GM12892 (cell line): ENCODE measurements around the gene HIGD1C.
A peak's percentile ranks its signal among the peaks of the same experiment; 100 is the strongest.

Experiments
- DNase-seq: peaks from one replicate; pipeline ENCODE4 v3.0.0; 2011; ENCODE audit not compliant: insufficient read length
- FAIRE-seq: peaks from 2 replicates; lab custom pipeline; 2011; peaks lifted over from hg19 to GRCh38; lab: Jason Lieb, UNC
- POLR2A ChIP-seq: IDR thresholded peaks from 2 replicates; pipeline ENCODE4 v1.6.1; 2011; ENCODE audit warnings: low read depth, low read length, control low read depth
- POLR2AphosphoS5 ChIP-seq: IDR thresholded peaks from 2 replicates; pipeline ENCODE4 v1.6.1; 2011; ENCODE audit warnings: low read depth, low read length, control low read depth
- TAF1 ChIP-seq: IDR thresholded peaks from 2 replicates; pipeline ENCODE4 v1.6.1; 2011; ENCODE audit warnings: low read depth, mild to moderate bottlenecking, control low read depth, low read length, borderline replicate concordance

Gene HIGD1C

DNA sequence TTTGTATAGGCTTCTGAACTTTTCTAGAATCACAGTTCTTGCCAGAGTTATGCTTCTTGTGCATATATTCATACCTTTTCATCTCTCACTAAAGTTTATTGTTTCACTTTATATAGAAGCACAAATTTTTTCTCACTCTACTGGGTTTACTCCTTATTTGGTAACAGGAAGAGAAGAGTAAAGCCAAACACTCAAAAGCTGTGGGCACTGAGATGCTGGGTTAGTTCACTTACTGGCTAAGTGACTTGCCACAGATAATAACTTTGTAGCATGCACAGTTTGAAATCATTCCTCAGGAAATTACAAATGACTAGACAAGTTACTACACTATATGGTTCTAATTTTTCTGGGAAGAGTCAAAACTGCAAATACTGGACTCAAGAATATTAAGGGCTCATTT, 7.8 kb downstream of the HIGD1C start:
- TF ChIP-seq POLR2A (no peak), POLR2AphosphoS5 (no peak), TAF1 (no peak)
- no peak for DNase-seq
- no peak for FAIRE-seq

DNA sequence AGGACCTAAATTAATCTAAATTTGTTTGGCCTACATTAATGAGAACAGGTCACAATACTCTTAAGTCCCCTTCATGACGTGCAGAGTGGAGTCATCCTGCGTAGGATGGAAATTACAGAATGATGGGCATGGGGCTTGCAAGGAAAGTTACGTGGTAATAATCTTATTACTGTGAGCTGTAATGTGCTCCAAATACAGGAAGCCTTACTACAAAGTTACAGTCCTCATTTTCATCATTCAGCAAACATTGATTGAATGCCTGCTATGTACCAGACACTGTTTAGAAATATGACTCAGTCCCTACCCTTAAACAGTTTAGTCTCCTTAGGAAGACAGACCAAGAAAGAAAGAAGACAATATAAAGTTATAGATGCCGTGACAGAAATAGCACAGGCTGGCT, 9.4 kb downstream of the HIGD1C start:
- DNase-seq (no peak), FAIRE-seq (no peak)
- TF ChIP-seq POLR2A: no peak
- TF ChIP-seq TAF1: no peak
- no peak for TF ChIP-seq POLR2AphosphoS5

DNA sequence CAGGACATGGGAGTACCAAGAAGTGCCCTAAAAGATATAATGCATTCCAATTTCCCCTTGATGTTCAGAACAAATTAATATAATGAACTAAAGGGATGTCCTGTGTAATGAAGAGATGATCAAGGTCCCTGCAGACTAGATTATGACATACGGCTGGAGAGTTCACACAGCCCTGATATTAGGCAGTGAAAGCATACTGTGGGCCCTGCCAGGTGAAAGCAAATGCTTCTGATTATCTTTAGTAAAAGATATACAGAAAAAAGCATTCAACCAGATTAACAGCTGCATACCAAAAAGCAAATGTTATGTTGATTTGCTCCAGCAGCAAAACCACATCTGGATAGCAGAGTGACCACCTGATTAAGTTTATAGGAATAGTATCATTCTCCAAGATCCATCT, 12.1 kb downstream of the HIGD1C start:
- DNase-seq (no peak), FAIRE-seq (no peak)
- no peak for TF ChIP-seq POLR2A
- no peak for TF ChIP-seq TAF1
- no peak for TF ChIP-seq POLR2AphosphoS5

DNA sequence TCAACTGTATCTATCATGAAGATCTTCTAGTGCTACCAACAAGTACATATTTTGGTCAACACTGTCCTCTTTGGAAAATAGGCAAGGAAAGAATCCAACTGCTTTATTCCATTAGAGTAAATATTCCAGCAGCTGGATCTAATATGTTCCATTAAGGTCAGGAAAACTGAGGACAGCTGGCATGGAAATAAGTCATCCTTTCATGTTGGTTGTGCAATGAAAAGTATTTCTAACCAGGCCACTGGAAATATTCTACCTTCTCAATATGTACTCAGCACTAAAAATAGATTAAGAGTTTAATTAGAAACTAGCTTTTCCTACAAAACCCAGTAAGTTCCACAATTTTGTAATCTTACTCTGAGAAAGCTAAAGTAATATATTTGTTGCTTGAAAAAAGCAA, 19.6 kb downstream of the HIGD1C start:
- no peak for TF ChIP-seq POLR2AphosphoS5
- no peak for TF ChIP-seq TAF1
- no peak for TF ChIP-seq POLR2A
- no peak for FAIRE-seq
- no peak for DNase-seq

DNA sequence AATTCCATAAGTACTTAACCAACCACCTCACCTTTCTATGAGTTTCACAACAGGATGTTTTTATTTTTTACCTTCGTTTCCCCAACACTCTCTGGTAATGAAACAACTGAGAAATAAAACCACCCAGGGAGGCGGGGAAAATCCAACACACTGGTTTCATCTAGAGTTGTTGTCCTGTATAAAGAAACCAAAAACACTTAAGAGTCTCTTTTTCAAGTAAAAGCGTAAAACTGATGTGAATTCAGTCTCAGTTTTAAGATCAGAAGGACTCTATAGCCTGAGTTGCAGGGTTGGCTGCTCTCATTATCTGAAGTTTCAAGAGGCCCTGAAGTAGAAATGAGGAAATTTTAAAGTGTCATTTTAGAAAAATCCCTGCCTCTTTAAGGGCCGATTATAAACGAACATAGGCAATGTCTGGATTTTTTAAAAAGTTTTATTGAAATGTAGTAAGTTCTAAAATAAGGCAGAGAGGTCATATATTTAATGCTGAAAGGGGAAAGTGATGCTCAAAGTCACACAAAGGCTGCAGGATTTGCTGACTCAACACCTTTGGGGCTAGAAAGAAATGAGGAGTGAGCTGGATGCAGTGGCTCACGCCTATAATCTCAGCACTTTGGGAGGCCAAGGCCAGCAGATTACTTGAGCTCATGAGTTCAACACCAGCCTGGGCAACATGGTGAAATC, 27.2 kb downstream of the HIGD1C start:
- FAIRE-seq: peak; percentile 68
- TF ChIP-seq POLR2AphosphoS5 (no peak), POLR2A (no peak), TAF1 (no peak)
- DNase-seq: peak; percentile 18

DNA sequence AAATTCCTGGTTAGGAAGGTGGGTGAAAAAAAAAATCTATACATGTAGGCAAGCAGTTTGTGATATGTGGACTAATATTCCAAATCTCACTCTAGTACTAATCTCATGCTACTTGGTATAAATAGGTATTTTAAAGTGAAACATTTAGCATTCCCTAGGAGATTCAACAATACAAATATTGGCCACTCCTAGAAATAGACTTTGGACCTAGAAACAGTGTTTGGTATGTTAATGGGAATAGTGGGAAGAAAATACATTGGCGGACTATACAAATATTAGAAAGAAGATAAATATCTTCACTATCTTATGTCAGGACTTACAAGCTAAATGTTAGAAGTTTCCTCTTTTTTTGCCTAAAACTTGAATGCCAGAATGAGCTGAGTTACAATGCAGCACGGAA, 28.2 kb downstream of the HIGD1C start:
- FAIRE-seq (no peak), DNase-seq (no peak)
- TF ChIP-seq TAF1 (no peak), POLR2AphosphoS5 (no peak), POLR2A (no peak)

DNA sequence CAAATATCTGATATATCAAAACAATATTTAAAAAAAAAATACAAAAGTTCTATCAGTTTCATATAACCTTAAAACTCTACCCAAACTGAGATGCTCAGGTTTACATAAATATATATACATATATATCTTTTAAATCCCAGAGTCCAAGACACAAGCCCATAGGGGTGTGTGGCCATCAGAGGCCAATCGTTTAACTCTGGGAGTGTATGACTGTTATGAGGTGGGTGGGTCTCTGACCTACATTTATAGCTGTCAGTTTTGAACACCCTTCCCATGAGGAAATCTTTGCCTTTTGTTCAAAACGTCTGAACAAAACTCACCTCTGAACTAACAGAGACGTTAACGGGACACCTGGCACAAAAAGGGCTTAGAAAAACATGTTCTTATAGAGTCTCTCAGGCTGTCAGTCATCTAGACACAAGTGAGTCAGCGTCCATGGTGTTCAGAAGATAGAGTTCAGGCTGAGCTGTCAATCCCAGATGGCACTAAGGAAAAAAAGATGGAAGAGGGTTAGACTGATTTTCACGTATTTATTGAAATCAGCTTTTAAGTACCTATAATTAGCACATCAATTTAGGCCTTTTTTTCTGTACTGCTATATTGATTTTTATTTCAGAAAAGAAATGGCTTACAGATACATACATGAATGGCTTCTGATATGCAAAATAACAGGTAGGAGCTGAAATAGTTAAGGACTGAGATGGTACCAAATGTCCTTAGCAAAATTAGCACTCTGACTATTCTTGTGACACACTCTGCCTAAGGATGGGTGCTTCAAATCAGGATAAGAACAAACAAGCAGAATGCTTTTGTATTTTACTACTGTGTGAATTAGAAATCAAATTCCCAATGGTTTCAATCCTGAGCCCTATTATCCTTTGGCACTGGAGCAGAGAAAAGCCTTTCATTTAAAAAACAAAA, 29.2 kb downstream of the HIGD1C start:
- no peak for DNase-seq
- no peak for TF ChIP-seq POLR2A
- no peak for TF ChIP-seq TAF1
- no peak for TF ChIP-seq POLR2AphosphoS5
- no peak for FAIRE-seq

DNA sequence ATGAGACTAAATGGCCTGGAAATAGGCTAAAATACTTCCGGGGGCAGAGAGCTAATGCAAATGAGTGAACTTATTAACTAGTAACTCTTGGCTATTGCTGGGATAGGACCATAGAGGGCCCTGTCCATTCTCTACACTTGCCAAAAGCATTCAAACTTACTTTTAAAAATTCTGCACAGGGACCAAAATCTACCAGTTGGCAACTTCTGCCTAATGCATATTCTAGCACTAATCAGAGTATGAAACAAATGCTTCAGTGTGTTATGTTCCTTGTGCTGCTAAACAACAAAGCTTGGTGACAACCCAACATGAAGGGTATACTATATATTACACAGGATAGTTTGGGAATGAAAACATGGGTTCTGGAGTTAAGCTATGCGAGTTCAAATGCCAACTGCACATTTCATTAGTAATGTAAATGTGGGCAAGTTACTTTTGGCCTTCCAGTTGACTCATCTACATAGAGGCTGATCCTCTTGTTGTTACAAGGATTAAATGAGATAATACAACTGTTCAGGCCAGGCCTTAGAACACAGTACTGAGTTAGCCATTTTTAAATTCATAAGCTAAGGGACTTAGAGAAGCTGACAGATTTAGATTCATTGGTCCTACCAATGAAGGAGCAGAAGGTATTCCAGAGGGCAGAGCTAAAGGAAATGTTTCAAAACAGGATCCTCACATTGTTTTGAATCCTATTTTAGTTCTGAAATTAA, 32.4 kb downstream of the HIGD1C start:
- FAIRE-seq: no peak
- no peak for DNase-seq

DNA sequence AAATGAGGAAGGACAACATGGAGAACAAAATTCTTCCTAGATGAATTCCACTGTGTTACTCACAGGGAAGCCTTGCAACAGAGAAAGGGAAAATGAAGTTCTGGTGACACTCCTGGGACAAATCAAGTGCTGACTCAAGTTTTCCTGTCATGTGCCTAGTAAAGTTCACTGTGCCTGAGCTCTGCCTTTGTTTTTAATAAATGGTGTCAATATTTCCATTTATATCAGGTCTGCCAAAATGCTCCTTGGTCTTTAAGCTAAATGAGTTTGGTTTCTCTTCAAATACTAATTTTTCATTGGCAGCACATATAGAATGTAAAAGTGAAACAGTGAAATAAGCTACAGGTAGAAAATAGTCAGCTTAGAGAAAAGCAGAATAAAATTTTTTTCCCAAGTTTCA, 33.0 kb downstream of the HIGD1C start:
- TF ChIP-seq POLR2A: no peak
- no peak for TF ChIP-seq TAF1
- TF ChIP-seq POLR2AphosphoS5: no peak
- FAIRE-seq (no peak), DNase-seq (no peak)

More for the DNA sequence above, 32.4 kb downstream of the HIGD1C start:
- TF ChIP-seq TAF1: no peak
- TF ChIP-seq POLR2AphosphoS5: no peak
- no peak for TF ChIP-seq POLR2A

DNA sequence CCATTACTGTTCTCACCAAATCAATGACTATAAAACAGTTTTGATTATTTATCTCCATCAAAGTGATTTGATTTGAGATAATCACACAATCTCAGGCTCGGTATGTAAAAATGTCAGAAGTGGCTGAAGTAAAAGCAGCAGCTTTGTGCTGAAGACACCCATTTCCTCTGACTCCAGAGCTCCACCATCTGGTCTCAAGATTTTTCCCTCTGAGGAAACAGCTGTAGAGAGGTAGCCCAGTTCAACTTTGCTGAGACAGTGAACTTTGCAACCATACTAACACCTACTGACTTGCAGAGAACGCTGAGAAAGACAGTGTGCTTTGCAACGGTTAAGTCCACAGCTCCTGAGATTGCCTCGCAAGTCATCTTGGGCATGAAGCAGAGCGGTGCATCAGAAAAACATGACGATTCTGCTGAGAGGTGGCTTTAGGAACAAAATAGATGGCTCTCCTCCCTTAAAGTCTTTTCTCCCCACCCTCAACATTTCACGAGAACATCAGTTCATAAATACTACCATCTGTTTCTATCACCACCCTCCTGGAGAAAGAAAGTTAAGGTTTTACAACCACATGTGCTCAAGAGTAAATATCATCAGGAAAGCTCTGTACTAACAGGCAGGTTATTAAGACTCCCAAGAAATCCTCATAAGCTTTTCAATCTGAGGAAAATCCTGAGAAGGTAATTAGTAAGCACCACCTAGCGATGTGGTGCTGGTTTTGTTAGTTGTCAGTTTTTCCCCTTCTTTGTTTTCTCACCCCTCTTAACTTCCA, 34.8 kb downstream of the HIGD1C start:
- peak; percentile 33 for FAIRE-seq
- DNase-seq: no peak
- TF ChIP-seq POLR2A (no peak), TAF1 (no peak)

DNA sequence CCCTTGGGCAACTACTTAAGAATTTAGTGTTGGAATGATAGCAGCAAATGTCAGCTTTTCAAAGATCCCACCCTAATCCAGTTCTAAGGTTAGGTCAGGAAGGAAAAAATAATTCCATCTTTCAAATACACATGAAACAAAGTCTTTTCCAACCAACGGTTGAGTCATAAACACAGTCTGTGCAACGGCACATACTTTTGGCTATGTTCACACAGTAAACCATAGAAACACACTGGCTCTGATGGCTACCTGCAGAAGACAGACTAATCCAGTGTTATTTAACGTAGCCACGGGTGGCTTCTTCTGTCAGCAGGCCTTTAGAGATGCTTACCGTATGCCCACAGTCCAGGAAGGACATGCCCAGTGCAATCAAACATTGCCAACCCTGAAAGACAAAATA, 35.7 kb downstream of the HIGD1C start:
- FAIRE-seq: no peak
- TF ChIP-seq TAF1: no peak
- TF ChIP-seq POLR2AphosphoS5: no peak
- no peak for DNase-seq

DNA sequence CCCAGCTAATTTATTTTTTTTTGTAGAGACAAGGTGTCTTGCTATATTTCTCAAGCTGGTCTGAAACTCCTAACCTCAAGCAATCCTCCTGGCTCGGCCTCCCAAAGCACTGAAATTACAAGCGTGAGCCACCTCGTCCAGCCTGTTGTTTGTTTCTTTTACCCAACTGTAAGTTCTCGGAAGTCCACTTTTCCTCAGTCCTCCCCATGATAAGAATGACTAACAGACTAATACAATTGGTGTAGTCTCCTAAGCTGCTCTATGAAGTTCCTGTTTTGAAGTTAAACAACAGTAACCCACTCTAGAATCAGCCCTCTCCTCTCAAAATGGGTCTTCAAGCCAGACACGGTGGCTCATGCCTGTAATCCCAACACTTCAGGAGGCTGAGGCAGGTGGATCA, 36.5 kb downstream of the HIGD1C start:
- TF ChIP-seq POLR2AphosphoS5 (no peak), TAF1 (no peak), POLR2A (no peak)
- FAIRE-seq (no peak), DNase-seq (no peak)
